Fibroblast of gingiva (primary cell): ENCODE results near the gene PTMS.

ENCODE experiments used
- DNase-seq: peaks from one replicate; pipeline ENCODE4 v3.0.0-alpha.2; 2011; ENCODE audit warnings: low read depth

The PTMS gene

GRCh38 chr12:6788972-6789924, 23.1 kb downstream of the PTMS start, which contains the start of gene CD4:
CD4 (plus strand) TSS chr12:6789528; CDS start chr12:6800139, 10,611 bp downstream.
- no peak for DNase-seq

- DNase-seq, result no peak
Measured at GRCh38 chr12:6790496-6791150, 24.5 kb downstream of the PTMS start.

GRCh38 chr12:6791931-6792520, 25.9 kb downstream of the PTMS start:
- no peak for DNase-seq

GRCh38 chr12:6792522-6793201, 26.5 kb downstream of the PTMS start:
- no peak for DNase-seq

- DNase-seq, result no peak
Measured at GRCh38 chr12:6795088-6795487, 28.9 kb downstream of the PTMS start.

GRCh38 chr12:6796576-6796975, 30.4 kb downstream of the PTMS start:
- no peak for DNase-seq

- no peak for DNase-seq
Measured at GRCh38 chr12:6799147-6799546, 33.0 kb downstream of the PTMS start.

- DNase-seq, result no peak
Measured at GRCh38 chr12:6807170-6807569, 41.0 kb downstream of the PTMS start.

GRCh38 chr12:6809056-6809455, 42.9 kb downstream of the PTMS start:
- DNase-seq, result no peak

GRCh38 chr12:6810758-6811157, 44.6 kb downstream of the PTMS start:
- no peak for DNase-seq

GRCh38 chr12:6813363-6813762, 47.2 kb downstream of the PTMS start:
- no peak for DNase-seq

GRCh38 chr12:6816598-6816997, 50.4 kb downstream of the PTMS start:
- no peak for DNase-seq

GRCh38 chr12:6817098-6817497, 50.9 kb downstream of the PTMS start:
- DNase-seq, result no peak

- DNase-seq, result no peak
Measured at GRCh38 chr12:6817662-6818157, 51.5 kb downstream of the PTMS start.

GRCh38 chr12:6818222-6818621, 52.1 kb downstream of the PTMS start:
- no peak for DNase-seq

GRCh38 chr12:6818645-6819044, 52.5 kb downstream of the PTMS start:
- no peak for DNase-seq

GRCh38 chr12:6819106-6820030, 53.2 kb downstream of the PTMS start:
- no peak for DNase-seq

- DNase-seq, result no peak
Measured at GRCh38 chr12:6820166-6820565, 54.0 kb downstream of the PTMS start.
